T-helper 2 cell treated with Interferon-gamma antibody and Interleukin-4, amounts not matched to agents 100 ng/mL and 5 ng/mL, for 36 hours (primary cell): ENCODE results near the gene CALY. TPM values are rescaled to one million over a fixed set of nuclear protein-coding genes. Genes with fewer than 3 reads are reported as not detected.

Source experiments
- intact Hi-C: fragments of 100-400 bp; cut with micrococcal nuclease; formaldehyde crosslinking; loops from one replicate; pipeline ENCODE4 v1.15.1; 2023
- total RNA-seq: library from RNA; stranded (reverse); gene quantifications from 2 replicates; pipeline ENCODE4 v1.2.3, GENCODE V29; 2022

Gene CALY
- total RNA-seq, 1 donor from 2014 or later, result not detected

- intact Hi-C loops, result loop anchor here (1.0 to 10.0 kb wide), 4 partner anchors 11 to 130 kb away; partner anchors contain the start of genes TUBGCP2 and ZNF511
Observed at GRCh38 chr10:133274751-133275683, 61.7 kb downstream of the CALY start.

Other genes starting within 250 kb of the CALY start
- gene ADGRA1, start 249.0 kb downstream of the CALY start, total RNA-seq, result not detected in 2 replicates
- 0.48 and 0.57 TPM in 2 replicates for gene KNDC1, start 176.7 kb downstream of the CALY start, total RNA-seq
- gene UTF1, start 106.7 kb downstream of the CALY start, total RNA-seq, result not detected in 2 replicates
- not detected in 2 replicates for gene VENTX, start 99.0 kb downstream of the CALY start, total RNA-seq
- 153 and 157 TPM in 2 replicates for gene ADAM8, start 60.0 kb downstream of the CALY start, total RNA-seq
- gene TUBGCP2, start 28.0 kb downstream of the CALY start, total RNA-seq, result 54.4 and 61.5 TPM in 2 replicates
- 63.3 and 71.1 TPM in 2 replicates for gene ZNF511, start 28.0 kb downstream of the CALY start, total RNA-seq
- not detected in 2 replicates for gene PRAP1, start 10.5 kb upstream of the CALY start, total RNA-seq
- gene FUOM, start 21.1 kb upstream of the CALY start, total RNA-seq, result 14.0 and 16.7 TPM in 2 replicates
- gene ECHS1, start 36.5 kb upstream of the CALY start, total RNA-seq, result 40.8 and 41.2 TPM in 2 replicates
- gene PAOX, start 42.4 kb upstream of the CALY start, total RNA-seq, result 3.4 and 4.3 TPM in 2 replicates
- 56.9 and 61.2 TPM in 2 replicates for gene MTG1, start 57.3 kb upstream of the CALY start, total RNA-seq
- not detected in 2 replicates for gene SPRN, start 87.7 kb upstream of the CALY start, total RNA-seq
- gene SCART1, start 117.0 kb upstream of the CALY start, total RNA-seq, result 1.8 and 2.2 TPM in 2 replicates
- 0.39 TPM in 2 replicates for gene CYP2E1, start 190.5 kb upstream of the CALY start, total RNA-seq
- 0.41 and 0.61 TPM in 2 replicates for gene SYCE1, start 228.7 kb upstream of the CALY start, total RNA-seq